K562 (cell line): Measurements from ENCODE around the gene MTSS2. TPM values are rescaled to one million over a fixed set of nuclear protein-coding genes. Genes with fewer than 3 reads are reported as not detected.
A peak's percentile ranks its signal among the peaks of the same experiment; 100 is the strongest.

Source experiments
- ATAC-seq: fragments of 200-7000 bp; cut with Tn5 transposase; 3 replicates; pipeline ENCODE4 v1.9.1; 2020; ENCODE audit warnings: moderate library complexity
- BruUV-seq: library from RNA; stranded (reverse); fragments of 400-500 nt; replicated peaks from 2 replicates; lab custom pipeline; 2021; lab: Mats Ljungman, UMichigan
- CTCF ChIA-PET: fragments of 300-600 bp; formaldehyde crosslinking; extraction: SDS; loops from one replicate; lab custom pipeline; 2021; ENCODE audit warnings: low intra/inter-chr PET ratio; lab: Yijun Ruan, JAX
- POLR2A ChIA-PET: fragments of 300-600, 350-650 bp; sonication (Branson Sonifier 250); formaldehyde crosslinking; extraction: SDS; loops from one replicate; lab custom pipeline; 2021; ENCODE audit warnings: antibody characterized with exemption, inconsistent platforms; lab: Yijun Ruan, JAX
- DNase-seq, 4 experiments: peaks; one replicate each; pipeline versions ENCODE4 v3.0.0 to v3.0.0-alpha.2; 2011 to 2018; ENCODE audit warnings: low spot score in 3 of 4, mixed read lengths in 3 of 4; ENCODE audit errors: extremely low read depth in 1 of 4
- FAIRE-seq: peaks from 2 replicates; lab custom pipeline; 2011; peaks lifted over from hg19 to GRCh38; lab: Jason Lieb, UNC
- H2AFZ ChIP-seq: 2 replicates; pipeline ENCODE4 v1.6.0; 2011; ENCODE audit warnings: low read depth, low read length, control low read depth, inconsistent platforms
- H3K27ac ChIP-seq: fragments of 200-600 bp; 3 replicates; pipeline ENCODE4 v1.8.0; 2011; ENCODE audit warnings: low read depth, mild to moderate bottlenecking, control low read depth, inconsistent platforms, low read length, moderate library complexity, mixed read lengths; ENCODE audit errors: extremely low read depth
- H3K27me3 ChIP-seq, 2 experiments: fragments of 300-600 bp in 1 of 2; 2 replicates in 1 of 2; 3 replicates in 1 of 2; pipeline versions ENCODE4 v1.6.0 to v1.8.0; 2011; ENCODE audit warnings: inconsistent platforms in 2 of 2, low read length in 2 of 2, mild to moderate bottlenecking in 1 of 2, mixed read lengths in 1 of 2, moderate library complexity in 1 of 2; ENCODE audit not compliant: control insufficient read depth in 2 of 2, insufficient read depth in 2 of 2
- H3K36me3 ChIP-seq: fragments of 300-600 bp; 3 replicates; pipeline ENCODE4 v1.8.0; 2011; ENCODE audit warnings: mild to moderate bottlenecking, low read length, inconsistent platforms; ENCODE audit not compliant: control insufficient read depth, insufficient read depth
- H3K4me1 ChIP-seq, 2 experiments: fragments of 200-600 bp in 1 of 2; replicated peaks in 1 of 2; 2 replicates in 1 of 2; 3 replicates in 1 of 2; pipeline versions ENCODE4 v1.5.1 to v1.8.0; 2011; ENCODE audit warnings: inconsistent platforms in 2 of 2, low read length in 2 of 2, mild to moderate bottlenecking in 1 of 2, mixed read lengths in 1 of 2, moderate library complexity in 1 of 2; ENCODE audit not compliant: control insufficient read depth in 2 of 2, insufficient read depth in 2 of 2
- H3K4me2 ChIP-seq: 2 replicates; pipeline ENCODE4 v1.6.1; 2011; ENCODE audit warnings: low read length, control low read depth, inconsistent platforms, mixed read lengths; ENCODE audit not compliant: insufficient read depth
- H3K4me3 ChIP-seq: fragments of 200-600 bp; sonication (generic), shearing (Covaris generic); 2 replicates; pipeline ENCODE4 v1.5.1; 2016; ENCODE audit warnings: control low read depth, inconsistent platforms
- H3K79me2 ChIP-seq: fragments of 200-600 bp; 3 replicates; pipeline ENCODE4 v1.8.0; 2011; ENCODE audit warnings: low read length, inconsistent platforms; ENCODE audit not compliant: control insufficient read depth, insufficient read depth
- H3K9ac ChIP-seq, 2 experiments: 2 replicates each; pipeline versions ENCODE4 v1.6.0 to v1.6.1; 2011; ENCODE audit warnings: low read depth in 2 of 2, low read length in 2 of 2, control low read depth in 1 of 2, inconsistent platforms in 1 of 2, mild to moderate bottlenecking in 1 of 2, mixed read lengths in 1 of 2; ENCODE audit not compliant: insufficient read depth in 1 of 2
- H3K9me1 ChIP-seq: one replicate; pipeline ENCODE4 v1.6.0; 2011; ENCODE audit warnings: inconsistent platforms, mild to moderate bottlenecking, low read length, moderate library complexity; ENCODE audit not compliant: control insufficient read depth, insufficient read depth
- H3K9me3 ChIP-seq: replicated peaks from 2 replicates; pipeline ENCODE4 v1.5.1; 2011; ENCODE audit warnings: low read depth, low read length, inconsistent platforms; ENCODE audit not compliant: control insufficient read depth, insufficient read depth
- H4K20me1 ChIP-seq: replicated peaks from 2 replicates; pipeline ENCODE4 v1.6.1; 2011; ENCODE audit warnings: low read length, inconsistent platforms, mixed read lengths; ENCODE audit not compliant: control insufficient read depth, insufficient read depth
- BHLHE40 ChIP-seq: IDR thresholded peaks from 2 replicates; pipeline ENCODE4 v1.6.1; 2011; ENCODE audit warnings: low read length, improper control_type of control experiment
- BRCA1 ChIP-seq, 2 experiments: fragments of 450-650 bp in 1 of 2; sonication (generic) in 1 of 2; formaldehyde crosslinking in 1 of 2; IDR thresholded peaks; 2 replicates each; pipeline versions ENCODE4 v1.5.0 to v1.6.1; 2017 to 2020; ENCODE audit warnings: mild to moderate bottlenecking in 1 of 2, missing genetic modification reagents in 1 of 2
- CHD2 ChIP-seq: IDR thresholded peaks from 2 replicates; pipeline ENCODE4 v1.6.1; 2011; ENCODE audit warnings: low read depth, low read length
- CLOCK ChIP-seq: fragments of 250-450 bp; sonication (Bioruptor Pico); IDR thresholded peaks from 2 replicates; pipeline ENCODE4 v1.4.0; 2020; ENCODE audit warnings: mild to moderate bottlenecking, moderate library complexity, borderline replicate concordance
- MED1 ChIP-seq: sonication (generic); formaldehyde crosslinking; IDR thresholded peaks from 2 replicates; pipeline ENCODE4 v1.8.1; 2023; ENCODE audit warnings: missing genetic modification reagents, borderline replicate concordance
- OTX1 ChIP-seq: fragments of 450-650 bp; formaldehyde crosslinking; IDR thresholded peaks from 2 replicates; pipeline ENCODE4 v1.4.0; 2022; ENCODE audit warnings: mild to moderate bottlenecking
- POLR2G ChIP-seq: fragments of 200-400 bp; formaldehyde crosslinking; IDR thresholded peaks from 2 replicates; pipeline ENCODE4 v1.6.1; 2017; ENCODE audit warnings: low read depth, mild to moderate bottlenecking, antibody characterized with exemption, low read length, moderate library complexity
- RBM15 ChIP-seq: fragments of 200-400 bp; formaldehyde crosslinking; IDR thresholded peaks from 2 replicates; pipeline ENCODE4 v1.6.1; 2018; ENCODE audit warnings: mild to moderate bottlenecking, low read length, moderate library complexity; ENCODE audit not compliant: insufficient read depth
- SNAPC5 ChIP-seq: fragments of 250-450 bp; sonication (Bioruptor Pico); IDR thresholded peaks from 2 replicates; pipeline ENCODE4 v1.8.0; 2021; ENCODE audit warnings: moderate library complexity, mild to moderate bottlenecking, inconsistent platforms
- SNIP1 ChIP-seq: fragments of 450-650 bp; IDR thresholded peaks from 2 replicates; pipeline ENCODE4 v1.7.1; 2017; ENCODE audit warnings: low read depth, mild to moderate bottlenecking
- SRSF9 ChIP-seq: fragments of 200-400 bp; formaldehyde crosslinking; IDR thresholded peaks from 2 replicates; pipeline ENCODE4 v1.6.1; 2017; ENCODE audit warnings: low read depth, low read length, borderline replicate concordance
- TAL1 ChIP-seq: fragments of 450-650 bp; IDR thresholded peaks from 2 replicates; pipeline ENCODE4 v1.6.1; 2016; ENCODE audit warnings: mild to moderate bottlenecking
- USF1 ChIP-seq: sonication (generic); formaldehyde crosslinking; IDR thresholded peaks from 2 replicates; pipeline ENCODE4 v1.9.0; 2022; ENCODE audit warnings: mild to moderate bottlenecking, missing genetic modification reagents
- ZNF140 ChIP-seq: fragments of 250-450 bp; sonication (Bioruptor Pico); IDR thresholded peaks from 2 replicates; pipeline ENCODE4 v1.8.0; 2021; ENCODE audit warnings: moderate library complexity, mild to moderate bottlenecking, inconsistent platforms
- ZNF197 ChIP-seq: fragments of 200-800 bp; sonication (Bioruptor generic); IDR thresholded peaks from 2 replicates; pipeline ENCODE4 v1.6.1; 2016; ENCODE audit warnings: low read depth, missing genetic modification characterization, missing compliant biosample characterization
- ZNF41 ChIP-seq: fragments of 250-450 bp; sonication (Bioruptor Pico); conservative IDR thresholded peaks from 2 replicates; pipeline ENCODE4 v1.4.0; 2020; ENCODE audit warnings: mild to moderate bottlenecking
- WGBS: fragments of 100-300 bp; shearing (Covaris generic); methylation state at CpG from one replicate; pipeline ENCODE4 v1.1.6; 2016; ENCODE audit warnings: low coverage, mixed read lengths; ENCODE audit not compliant: insufficient coverage; ENCODE audit errors: missing lambda C conversion rate; 5-methylcytosine and 5-hydroxymethylcytosine counted together
- in situ Hi-C: fragments of 300-500 bp; cut with MboI; formaldehyde crosslinking; loops from 4 replicates; pipeline ENCODE4 v1.15.0; 2018; ENCODE audit warnings: inconsistent platforms, mixed read lengths
- intact Hi-C: fragments of 100-400 bp; cut with micrococcal nuclease; formaldehyde crosslinking; loops from 2 replicates; pipeline ENCODE4 v1.14.2; 2022
- polyA plus RNA-seq, 8 experiments: library from polyadenylated mRNA; depleted of rRNA in 4 of 8; stranded (reverse) in 5 of 8; unstranded in 3 of 8; fragments of >200 nt; fragmentation: Nextera tagmentation in 2 of 8; fragmentation: Illumina TruSeq in 1 of 8; extraction: Ambion mirVana in 2 of 8; extraction: Trizol in 1 of 8; gene quantifications; 2 replicates each; pipeline versions ENCODE4 v1.2.1 to v1.2.3, GENCODE V29; 2011 to 2014; ENCODE audit warnings: inconsistent platforms in 1 of 8, missing spikeins in 1 of 8
- total RNA-seq, 7 experiments: library from RNA; depleted of rRNA in 6 of 7; stranded (reverse); fragments of >200 nt in 6 of 7; fragmentation: Illumina TruSeq in 2 of 7; extraction: Trizol in 2 of 7; gene quantifications; 2 replicates each; pipeline versions ENCODE4 v1.2.1 to v1.2.3, GENCODE V29; 2011 to 2021; ENCODE audit warnings: low replicate concordance in 1 of 7

Gene MTSS2
- total and polyA plus RNA-seq, 9 of the 15 experiments (the other 6 are each of a cell fraction or from before 2014, with no cell fraction given) = 0.11 to 60.3 (median 16.9) TPM

- ChIA-PET CTCF (no interaction called here), POLR2A (interaction anchor here (0.8 kb wide), 1 partner anchor 10 kb away, joined by 3 read pairs; no protein-coding TSS in a partner anchor)
- in situ Hi-C loops (no loop called here), intact Hi-C loops (loop anchor here (5.0 to 10.0 kb wide), 3 partner anchors 73 to 273 kb away; partner anchors contain the start of genes COG4 and SF3B3)
- no peaks in the 10 kb centered on the region for H3K9me3 ChIP-seq
- BruUV-seq = no TSS peak
- no peaks in the 10 kb centered on the region; the same call in 1 of the 2 replicates for H4K20me1 ChIP-seq
- H3K27ac ChIP-seq = no peak overlapping the region
- ATAC-seq = no peak
- H3K36me3 ChIP-seq = no peaks in the 10 kb centered on the region
- FAIRE-seq = no peak
- H3K4me3 ChIP-seq = no peak overlapping the region
- H3K27me3 ChIP-seq = peaks cover 14 to 27% of the 10 kb centered on the region in 2 experiments; a peak in 3 of 5 replicates
- H3K79me2 ChIP-seq = no peaks in the 10 kb centered on the region
- no peak overlapping the region for H3K4me2 ChIP-seq
- peaks cover 6 to 26% of the 10 kb centered on the region in 2 experiments for H3K4me1 ChIP-seq
- H2AFZ ChIP-seq = no peak overlapping the region
- H3K9ac ChIP-seq = peak overlapping the region in 1 of 2 experiments; percentile 32; a peak in 2 of 4 replicates
- TF ChIP-seq BRCA1 (IDR thresholded peaks at IDR 0.05) = no peak
- no peak for TF ChIP-seq BRCA1 (CRISPR knock-in tag; IDR thresholded peaks at IDR 0.05)
- no peak for TF ChIP-seq BHLHE40
- no peak for TF ChIP-seq SRSF9
- TF ChIP-seq TAL1 = no peak
- no peak for TF ChIP-seq USF1
- no peak for TF ChIP-seq CLOCK (CRISPR knock-in tag)
- no peak for TF ChIP-seq POLR2G
- no peak for TF ChIP-seq ZNF197 (CRISPR knock-in tag)
- no peak for TF ChIP-seq CHD2
- TF ChIP-seq ZNF140 (CRISPR knock-in tag) = no peak
- no peak for TF ChIP-seq MED1 (CRISPR knock-in tag)
- no peak for TF ChIP-seq ZNF41
- no peak for TF ChIP-seq RBM15
- no peak for TF ChIP-seq SNAPC5 (CRISPR knock-in tag)
- no peak for TF ChIP-seq OTX1 (CRISPR knock-in tag)
- no peak for TF ChIP-seq SNIP1
- 0% methylated on average over 4 of the region's 4 CpGs for WGBS
- H3K9me1 ChIP-seq = no peaks in the 10 kb centered on the region
- no peak for DNase-seq
Measured at GRCh38 chr16:70650216-70650615, 35.6 kb downstream of the MTSS2 start.
